Memory B cell (primary cell): ENCODE measurements around the gene SLC6A5.
"Not testable (repeated sequence)": the region's sequence is repeated elsewhere in the genome, so short reads cannot be mapped to it uniquely, and the experiment has no call there.

Source experiments
- ATAC-seq: fragments of 150-1000 bp; cut with Tn5 transposase; 2 replicates; pipeline ENCODE4 v1.10.0; 2021; ENCODE audit warnings: low read depth, mild to moderate bottlenecking, moderate library complexity
- DNase-seq, 2 donors: peaks; one replicate each; pipeline ENCODE4 v3.0.0; 2022; ENCODE audit warnings: low spot score in 2 of 2
- H3K27ac Mint-ChIP-seq: one replicate; pipeline ENCODE4 v1.8.0; 2022; ENCODE audit warnings: mild to moderate bottlenecking, moderate library complexity, mixed read lengths
- H3K27me3 Mint-ChIP-seq: one replicate; pipeline ENCODE4 v1.8.0; 2022; ENCODE audit warnings: mixed read lengths
- H3K36me3 Mint-ChIP-seq: one replicate; pipeline ENCODE4 v1.8.0; 2022; ENCODE audit warnings: mild to moderate bottlenecking, mixed read lengths
- H3K4me1 Mint-ChIP-seq: one replicate; pipeline ENCODE4 v1.8.0; 2022; ENCODE audit warnings: mixed read lengths
- H3K4me3 Mint-ChIP-seq: one replicate; pipeline ENCODE4 v1.8.0; 2022; ENCODE audit warnings: mild to moderate bottlenecking, moderate library complexity, mixed read lengths
- H3K9me3 Mint-ChIP-seq: one replicate; pipeline ENCODE4 v1.8.0; 2022; ENCODE audit warnings: mixed read lengths

The SLC6A5 gene

DNA sequence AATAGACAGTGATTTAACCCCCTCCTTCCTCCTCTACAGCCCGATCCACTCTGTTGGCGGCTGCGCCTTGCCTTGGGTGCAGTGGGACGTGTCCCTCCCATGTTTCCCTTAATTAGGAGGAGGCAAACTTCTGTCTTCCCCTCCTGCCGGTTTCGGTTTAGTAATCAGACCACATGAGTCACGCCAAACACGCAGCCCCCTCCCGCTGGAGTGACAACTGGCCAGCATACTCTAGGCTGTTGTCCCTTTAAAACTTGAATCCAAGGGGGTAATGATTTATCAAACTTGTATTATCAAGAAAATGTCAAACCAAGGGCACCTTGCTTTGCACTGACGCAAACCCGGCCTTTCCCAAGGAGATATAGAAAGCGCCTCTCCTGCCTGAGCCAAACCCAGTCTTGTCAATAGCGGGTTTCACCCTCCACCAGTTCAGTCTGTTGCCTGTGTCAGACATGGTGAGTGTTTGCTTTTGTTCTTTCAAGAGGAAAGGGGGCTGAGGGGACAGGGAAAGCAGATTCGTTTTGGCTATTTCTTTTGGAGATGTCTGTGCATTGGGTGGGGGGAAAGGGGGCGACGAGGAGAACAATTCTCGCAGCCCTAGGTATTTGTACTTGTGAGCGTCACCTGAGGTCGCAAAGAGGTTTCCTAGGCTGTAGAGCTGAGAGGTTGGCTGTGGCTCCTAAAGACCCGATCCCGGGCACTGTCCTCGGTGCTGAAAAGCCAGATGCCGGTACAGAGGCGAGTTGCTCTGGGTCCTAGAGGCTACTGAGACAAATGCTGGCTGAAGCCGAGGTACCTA lies at the start of gene SLC6A5:
Gene SLC6A5, plus strand, starts transcription at position 388 of the 799 bp plus-strand sequence. Its CDS starts 65 bp downstream, at position 453.
- no peak for ATAC-seq
- H3K27me3 Mint-ChIP-seq = peaks cover 30% of the 10 kb centered on the region

DNA sequence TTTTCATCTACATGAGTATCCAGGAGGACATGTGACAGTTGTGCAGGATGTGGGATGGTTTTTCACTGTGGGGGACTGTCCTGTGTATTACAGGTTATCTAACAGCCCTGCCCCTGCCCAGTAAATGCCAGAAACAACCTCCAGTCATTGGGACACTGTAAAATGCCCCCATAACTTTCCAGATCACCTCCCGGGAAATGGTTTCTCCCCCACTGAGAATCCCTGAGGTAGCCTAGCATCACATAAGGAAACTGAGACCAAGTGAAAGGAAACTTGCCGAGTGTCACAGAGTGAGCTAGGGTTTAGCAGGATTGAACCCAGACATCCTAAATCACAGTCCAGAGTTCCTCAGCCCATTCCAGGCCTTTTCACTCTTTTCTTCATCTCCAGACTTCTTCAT lies 48.3 kb upstream of the SLC6A5 start:
- no peak overlapping the region for H3K4me3 Mint-ChIP-seq
- no peak for ATAC-seq
- DNase-seq = no peak
- H3K4me1 Mint-ChIP-seq = no peaks in the 10 kb centered on the region
- no peaks in the 10 kb centered on the region for H3K36me3 Mint-ChIP-seq
- H3K9me3 Mint-ChIP-seq = peaks cover 2% of the 10 kb centered on the region
- H3K27me3 Mint-ChIP-seq = peaks cover 4% of the 10 kb centered on the region
- H3K27ac Mint-ChIP-seq = no peak overlapping the region

More for the DNA sequence above, at the start of gene SLC6A5:
- Mint-ChIP-seq H3K4me1 (no peaks in the 10 kb centered on the region), H3K27ac (no peak within 1 kb of the TSS), H3K9me3 (peaks cover 4% of the 10 kb centered on the region), H3K36me3 (no peaks in the 10 kb centered on the region), H3K4me3 (no peak within 1 kb of the TSS)
- DNase-seq = no peak

DNA sequence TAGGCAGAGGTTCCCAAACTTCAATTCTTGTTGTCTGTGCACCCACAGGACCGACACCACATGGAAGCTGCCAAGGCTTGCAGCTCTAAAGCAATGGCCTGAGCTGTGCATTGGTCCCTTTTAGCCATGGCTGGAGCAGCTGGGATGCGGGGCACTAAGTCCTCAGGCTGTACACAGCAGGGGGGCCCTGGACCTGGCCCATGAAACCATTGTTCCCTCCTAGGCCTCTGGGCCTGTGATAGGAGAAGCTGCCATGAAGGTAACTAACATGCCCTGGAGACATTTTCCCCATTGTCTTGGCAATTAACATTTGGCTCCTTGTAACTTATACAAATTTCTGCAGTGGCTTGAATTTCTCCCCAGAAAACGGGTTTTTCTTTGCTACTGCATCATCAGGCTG lies 43.6 kb upstream of the SLC6A5 start:
- H3K27me3 Mint-ChIP-seq = peaks cover 3% of the 10 kb centered on the region
- DNase-seq = no peak
- no peak overlapping the region for H3K4me3 Mint-ChIP-seq
- H3K9me3 Mint-ChIP-seq = peaks cover 7% of the 10 kb centered on the region
- no peaks in the 10 kb centered on the region for H3K4me1 Mint-ChIP-seq
- no peak for ATAC-seq
- no peak overlapping the region for H3K27ac Mint-ChIP-seq
- H3K36me3 Mint-ChIP-seq = no peaks in the 10 kb centered on the region

DNA sequence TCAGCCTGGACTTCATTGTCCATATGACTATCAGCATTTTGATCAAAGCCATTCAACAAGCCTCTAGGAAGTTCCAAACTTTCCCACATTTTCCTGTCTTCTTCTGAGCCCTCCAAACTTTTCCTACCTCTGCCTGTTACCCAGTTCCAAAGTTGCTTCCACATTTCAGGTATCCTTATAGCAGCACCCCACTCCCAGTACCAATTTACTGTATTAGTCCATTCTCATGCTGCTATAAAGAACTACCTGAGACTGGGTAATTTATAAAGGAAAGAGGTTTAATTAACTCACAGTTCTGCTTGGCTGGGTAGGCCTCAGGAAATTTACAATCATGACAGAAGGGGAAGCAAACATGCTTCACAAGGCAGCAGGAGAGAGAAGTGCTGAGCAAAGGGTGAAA lies 43.0 kb upstream of the SLC6A5 start:
- H3K4me1 Mint-ChIP-seq, DNase-seq, ATAC-seq, H3K9me3 Mint-ChIP-seq, H3K36me3 Mint-ChIP-seq, H3K27me3 Mint-ChIP-seq, H3K4me3 Mint-ChIP-seq, H3K27ac Mint-ChIP-seq: not testable (repeated sequence)

DNA sequence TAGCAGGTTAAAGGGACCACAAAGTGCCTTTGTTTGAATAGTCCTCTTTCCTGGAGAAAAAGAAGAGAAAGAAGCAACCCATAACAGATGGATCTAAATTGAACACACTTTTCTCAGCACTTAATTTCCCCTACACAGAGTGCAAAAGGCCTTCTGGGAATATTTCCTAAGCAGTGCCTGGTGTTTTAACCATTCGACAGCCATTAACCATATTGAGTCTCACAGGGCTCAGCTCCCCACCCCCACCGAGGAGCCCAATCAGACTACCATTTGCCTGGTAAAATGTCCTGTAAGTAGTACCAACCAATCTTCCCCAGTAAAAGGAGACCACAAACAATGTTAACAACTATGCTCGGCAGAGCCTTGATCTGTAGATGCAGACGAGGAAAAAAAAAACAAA lies 40.7 kb upstream of the SLC6A5 start:
- Mint-ChIP-seq H3K4me1 (no peaks in the 10 kb centered on the region), H3K9me3 (peaks cover 7% of the 10 kb centered on the region), H3K4me3 (no peak overlapping the region), H3K36me3 (no peaks in the 10 kb centered on the region), H3K27me3 (peaks cover 5% of the 10 kb centered on the region), H3K27ac (no peak overlapping the region)
- no peak for DNase-seq
- ATAC-seq = no peak

DNA sequence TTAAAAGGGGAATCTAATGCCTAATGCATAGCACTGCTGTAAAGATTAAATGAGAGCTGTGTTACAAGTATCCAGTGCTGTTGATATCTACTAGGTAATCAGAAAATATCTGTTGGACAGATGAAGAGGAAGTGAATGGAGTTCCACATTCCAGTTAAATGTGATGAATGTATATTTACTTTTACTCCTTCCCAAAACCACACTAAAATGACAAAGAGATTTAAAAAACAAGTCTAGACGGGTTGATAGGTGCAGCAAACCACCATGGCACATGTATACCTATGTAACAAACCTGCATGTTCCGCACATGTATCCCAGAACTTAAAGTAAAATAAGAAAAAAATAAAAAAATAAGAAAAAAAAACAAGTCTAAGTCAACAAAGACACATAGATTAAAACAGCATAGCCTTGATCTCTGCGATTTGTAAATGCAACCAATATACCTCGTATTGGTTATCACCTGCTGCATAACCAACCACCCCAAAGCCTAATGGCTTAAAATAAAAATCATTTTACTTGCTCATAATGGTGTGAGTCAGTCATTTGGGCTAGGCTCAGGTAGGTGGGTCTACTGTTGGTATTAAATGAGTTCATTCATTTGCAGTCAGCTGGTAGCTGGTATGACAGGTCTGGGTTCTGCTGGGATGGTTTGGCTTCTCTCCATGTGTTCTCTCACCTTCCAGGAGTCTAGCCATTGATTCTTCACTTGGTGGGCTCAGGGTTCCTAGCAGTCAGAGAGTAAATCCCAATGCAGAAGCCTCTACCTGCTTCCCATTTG lies 39.7 kb upstream of the SLC6A5 start:
- no peak overlapping the region for H3K27ac Mint-ChIP-seq
- H3K9me3 Mint-ChIP-seq = peaks cover 7% of the 10 kb centered on the region
- ATAC-seq (no peak), DNase-seq (no peak)
- H3K4me3 Mint-ChIP-seq = no peak overlapping the region
- H3K27me3 Mint-ChIP-seq = peaks cover 5% of the 10 kb centered on the region
- no peaks in the 10 kb centered on the region for H3K36me3 Mint-ChIP-seq
- no peaks in the 10 kb centered on the region for H3K4me1 Mint-ChIP-seq

DNA sequence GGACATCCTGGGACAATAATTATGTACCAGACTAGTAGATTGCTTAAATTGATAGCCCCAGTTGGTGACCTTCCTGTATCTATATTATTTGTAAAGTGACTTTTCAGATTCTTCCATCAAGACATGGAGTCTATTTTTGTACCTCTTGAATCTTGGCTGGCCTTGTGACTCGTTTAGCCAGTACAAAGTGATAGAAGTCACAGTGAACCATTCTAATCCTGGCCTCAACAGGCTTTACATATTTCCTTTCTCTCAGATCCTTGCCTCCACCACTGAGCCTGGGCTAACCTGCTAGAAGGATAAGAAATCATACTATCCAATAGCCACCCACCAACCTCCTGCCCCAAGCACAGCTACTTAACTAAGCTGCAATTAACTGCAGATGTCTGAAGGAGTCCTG lies 37.5 kb upstream of the SLC6A5 start:
- peaks cover 4% of the 10 kb centered on the region for H3K27me3 Mint-ChIP-seq
- no peak for ATAC-seq
- H3K9me3 Mint-ChIP-seq = no peaks in the 10 kb centered on the region
- no peaks in the 10 kb centered on the region for H3K36me3 Mint-ChIP-seq
- H3K4me1 Mint-ChIP-seq = no peaks in the 10 kb centered on the region
- DNase-seq = no peak
- no peak overlapping the region for H3K27ac Mint-ChIP-seq
- H3K4me3 Mint-ChIP-seq = no peak overlapping the region

DNA sequence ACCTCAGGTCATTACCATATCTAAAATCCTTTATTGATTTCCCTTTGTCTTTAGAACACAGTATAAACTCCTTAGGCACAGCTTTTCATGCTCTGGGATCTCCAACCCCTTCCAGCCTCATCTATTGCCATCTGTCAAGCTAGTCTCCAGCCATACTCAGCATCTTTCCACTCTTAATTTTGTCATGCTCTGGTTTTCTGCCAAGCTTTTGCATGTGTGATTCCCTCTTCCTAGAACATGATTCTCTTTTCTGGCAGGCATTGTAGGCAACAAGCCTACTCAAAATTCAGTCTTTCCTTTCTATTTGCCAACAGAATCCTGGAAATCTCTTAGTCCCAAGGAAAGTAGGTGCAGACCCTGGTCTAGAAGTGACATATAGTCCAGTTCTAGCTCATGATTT lies 35.5 kb upstream of the SLC6A5 start:
- peaks cover 5% of the 10 kb centered on the region for H3K27me3 Mint-ChIP-seq

DNA sequence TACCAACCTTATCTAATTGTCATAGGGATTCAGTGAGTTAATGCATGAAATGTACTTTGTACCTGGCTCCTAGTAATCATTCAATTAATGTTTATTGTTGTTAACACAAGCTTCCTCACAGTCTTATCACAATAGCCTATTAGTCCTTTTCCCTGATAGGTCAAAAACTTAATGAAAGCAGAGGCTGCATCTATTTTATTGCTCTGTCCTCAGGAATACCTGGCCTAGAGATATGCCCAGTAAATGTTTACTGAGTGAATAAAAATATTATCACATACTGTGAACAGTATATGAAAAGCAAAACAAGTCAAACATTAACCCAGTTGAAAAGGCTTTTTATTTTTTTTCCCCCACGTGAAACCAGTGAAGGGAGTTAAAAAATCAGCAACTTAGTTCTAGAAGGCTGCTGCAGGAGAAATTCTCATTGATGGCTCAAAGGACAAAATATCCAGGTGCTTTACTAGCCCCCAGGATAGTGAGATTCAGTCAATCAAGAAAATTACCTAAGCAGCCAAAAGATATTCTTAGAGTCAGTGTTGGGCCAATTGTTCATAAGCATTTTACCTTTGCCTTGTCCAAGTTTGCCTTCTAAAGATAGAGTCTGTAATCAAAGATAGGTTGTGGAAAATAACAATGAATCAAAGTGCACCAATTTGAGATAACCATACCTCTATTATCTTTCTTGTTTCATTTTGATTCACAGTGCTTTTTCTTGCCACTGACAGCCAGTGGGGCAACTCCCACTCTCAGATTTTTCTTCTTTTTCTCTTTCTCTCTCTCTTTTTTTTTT lies 34.4 kb upstream of the SLC6A5 start:
- Mint-ChIP-seq H3K9me3 (peaks cover 2% of the 10 kb centered on the region), H3K36me3 (no peaks in the 10 kb centered on the region), H3K4me3 (no peak overlapping the region), H3K27me3 (peaks cover 8% of the 10 kb centered on the region), H3K4me1 (no peaks in the 10 kb centered on the region), H3K27ac (no peak overlapping the region)
- ATAC-seq = no peak
- no peak for DNase-seq

More for the DNA sequence above, 35.5 kb upstream of the SLC6A5 start:
- Mint-ChIP-seq H3K36me3 (no peaks in the 10 kb centered on the region), H3K4me3 (no peak overlapping the region), H3K27ac (no peak overlapping the region), H3K4me1 (no peaks in the 10 kb centered on the region), H3K9me3 (peaks cover 2% of the 10 kb centered on the region)
- no peak for ATAC-seq
- DNase-seq = no peak

DNA sequence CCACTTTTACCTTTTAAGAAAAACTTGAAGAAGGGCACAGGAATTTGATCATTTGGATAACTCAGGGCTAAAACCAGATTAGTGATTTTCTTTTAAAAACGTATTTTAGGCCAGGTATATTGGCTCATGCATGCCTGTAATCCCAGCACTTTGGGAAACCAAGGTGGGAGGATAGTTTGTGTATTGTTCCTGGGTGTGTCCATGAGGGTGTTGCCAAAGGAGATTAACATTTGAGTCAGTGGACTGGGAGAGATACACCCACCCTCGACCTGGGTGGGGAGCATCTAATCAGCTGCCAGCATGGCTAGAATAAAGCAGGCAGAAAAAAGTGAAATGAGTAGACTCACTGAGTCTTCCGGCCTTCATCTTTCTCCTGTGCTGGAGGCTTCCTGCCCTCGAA lies 33.3 kb upstream of the SLC6A5 start:
- H3K9me3 Mint-ChIP-seq, H3K4me1 Mint-ChIP-seq, H3K27me3 Mint-ChIP-seq, DNase-seq, H3K27ac Mint-ChIP-seq, H3K4me3 Mint-ChIP-seq, H3K36me3 Mint-ChIP-seq, ATAC-seq: not testable (repeated sequence)

DNA sequence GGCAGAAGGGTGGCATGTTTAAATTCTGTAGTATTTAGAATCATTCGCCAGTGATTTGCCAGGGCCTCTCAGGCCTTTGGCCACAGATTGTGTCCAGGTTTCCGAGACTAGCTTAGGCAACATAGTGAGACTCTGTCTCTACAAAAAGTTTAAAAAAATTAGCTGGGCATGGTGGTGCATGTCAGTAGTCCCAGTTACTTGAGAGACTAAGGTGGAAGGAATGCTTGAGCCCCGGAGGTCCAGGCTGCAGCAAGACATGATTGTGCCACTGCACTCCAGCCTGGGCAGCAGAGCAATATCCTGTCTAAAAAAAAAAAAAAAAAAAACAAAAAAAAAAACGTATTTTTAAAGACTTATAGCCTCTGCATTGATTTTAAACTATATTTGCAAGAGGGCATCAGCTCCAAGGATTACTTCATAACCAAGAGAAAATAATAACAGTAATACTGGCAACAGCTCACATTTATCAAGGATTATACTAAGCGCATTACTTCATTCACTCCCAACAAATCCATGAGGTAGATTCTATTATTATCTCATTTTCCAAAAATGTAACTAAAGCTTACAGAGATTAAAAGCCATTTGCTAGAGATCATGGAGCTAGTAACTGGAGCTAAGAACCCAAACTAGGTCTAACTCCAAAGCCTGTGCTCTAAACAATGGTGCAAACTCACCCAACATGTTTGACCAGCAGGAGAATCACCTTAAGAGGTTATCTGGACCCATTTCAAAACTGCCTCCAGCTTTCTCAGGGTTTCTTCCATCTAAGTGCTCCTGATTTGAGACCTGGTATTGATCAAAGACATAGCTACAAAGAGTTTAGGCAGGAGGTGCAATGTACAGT lies 32.6 kb upstream of the SLC6A5 start:
- no peak for ATAC-seq
- H3K9me3 Mint-ChIP-seq = peaks cover 2% of the 10 kb centered on the region
- no peak for DNase-seq
- H3K4me1 Mint-ChIP-seq = no peaks in the 10 kb centered on the region
- H3K27me3 Mint-ChIP-seq = peaks cover 8% of the 10 kb centered on the region
- no peaks in the 10 kb centered on the region for H3K36me3 Mint-ChIP-seq
- no peak overlapping the region for H3K4me3 Mint-ChIP-seq
- no peak overlapping the region for H3K27ac Mint-ChIP-seq

DNA sequence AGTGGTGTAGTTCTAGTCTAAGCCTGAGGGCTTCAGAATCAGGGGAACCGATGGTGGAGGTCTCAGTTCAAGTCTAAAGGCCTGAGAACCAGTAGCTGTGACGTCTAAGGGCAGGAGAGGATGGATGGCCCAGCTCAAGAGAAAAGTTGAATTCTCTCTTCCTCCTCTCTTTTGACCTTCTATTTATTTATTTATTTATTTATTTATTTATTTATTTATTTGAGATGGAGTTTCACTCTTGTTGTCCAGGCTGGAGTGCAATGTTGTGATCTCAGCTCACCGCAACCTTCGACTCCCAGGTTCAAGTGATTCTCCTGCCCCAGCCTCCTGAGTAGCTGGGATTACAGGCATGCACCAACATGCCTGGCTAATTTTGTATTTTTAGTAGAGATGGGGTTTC lies 19.7 kb upstream of the SLC6A5 start:
- not testable (repeated sequence) for DNase-seq

DNA sequence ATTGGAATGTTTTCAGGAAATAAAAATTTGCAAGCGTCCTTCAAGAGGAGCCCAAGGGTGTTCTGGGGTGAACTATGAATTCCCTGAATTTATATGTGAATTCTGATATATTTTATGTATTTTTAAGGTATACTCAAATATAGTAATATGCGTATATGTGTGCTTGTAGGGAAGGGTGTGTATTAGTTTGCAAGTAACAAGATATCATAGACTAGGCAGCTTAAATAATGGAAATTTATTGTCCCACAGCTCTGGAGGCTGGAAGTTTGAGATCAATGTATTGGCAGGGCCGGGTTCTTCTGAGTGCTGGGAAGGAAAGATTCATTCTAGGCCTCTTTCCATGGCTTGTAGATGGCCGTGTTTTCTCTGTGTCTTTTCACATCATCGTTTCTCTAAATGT lies 16.2 kb upstream of the SLC6A5 start:
- ATAC-seq (no peak), DNase-seq (no peak)
- no peaks in the 10 kb centered on the region for H3K4me1 Mint-ChIP-seq
- H3K4me3 Mint-ChIP-seq = no peak overlapping the region
- peaks cover 1% of the 10 kb centered on the region for H3K9me3 Mint-ChIP-seq
- H3K36me3 Mint-ChIP-seq = no peaks in the 10 kb centered on the region
- H3K27me3 Mint-ChIP-seq = peaks cover 6% of the 10 kb centered on the region
- no peak overlapping the region for H3K27ac Mint-ChIP-seq

More for the DNA sequence above, 19.7 kb upstream of the SLC6A5 start:
- H3K9me3 Mint-ChIP-seq, H3K36me3 Mint-ChIP-seq, H3K4me3 Mint-ChIP-seq, H3K27me3 Mint-ChIP-seq, H3K27ac Mint-ChIP-seq, H3K4me1 Mint-ChIP-seq, ATAC-seq: not testable (repeated sequence)
